ENCODE results near the gene BCL2L13. TPM values are rescaled to one million over a fixed set of nuclear protein-coding genes. Genes with fewer than 3 reads are reported as not detected.

BCL2L13 gene
- total RNA-seq, 1 donor from 2014 or later, result 60.1 TPM

GRCh38 chr22:17743661-17744411 is 105.3 kb downstream of the BCL2L13 start:
- no peak overlapping the region for H3K4me3 Mint-ChIP-seq (ENCODE audit: unreplicated experiment)

GRCh38 chr22:17744430-17744829 is 105.9 kb downstream of the BCL2L13 start:
- DNase-seq (ENCODE audit: extremely low spot score, unreplicated experiment), result no peak
- no peaks in the 10 kb centered on the region for H3K27me3 Mint-ChIP-seq (ENCODE audit: unreplicated experiment)
- TF ChIP-seq CTCF (IDR thresholded peaks at IDR 0.05), result no peak
- H3K9me3 Mint-ChIP-seq (ENCODE audit: unreplicated experiment), result no peaks in the 10 kb centered on the region
- H3K36me3 Mint-ChIP-seq (ENCODE audit: unreplicated experiment), result no peaks in the 10 kb centered on the region
- H3K4me3 Mint-ChIP-seq (ENCODE audit: unreplicated experiment), result no peak overlapping the region
- H3K27ac Mint-ChIP-seq (ENCODE audit: unreplicated experiment), result no peak overlapping the region
- H3K4me1 Mint-ChIP-seq (ENCODE audit: unreplicated experiment), result peaks cover 13% of the 10 kb centered on the region

More at GRCh38 chr22:17743661-17744411, 105.3 kb downstream of the BCL2L13 start:
- Mint-ChIP-seq H3K27me3 (ENCODE audit: unreplicated experiment) (no peaks in the 10 kb centered on the region), H3K36me3 (ENCODE audit: unreplicated experiment) (no peaks in the 10 kb centered on the region), H3K4me1 (ENCODE audit: unreplicated experiment) (peaks cover 13% of the 10 kb centered on the region), H3K9me3 (ENCODE audit: unreplicated experiment) (no peaks in the 10 kb centered on the region), H3K27ac (ENCODE audit: unreplicated experiment) (no peak overlapping the region)
- no peak for DNase-seq (ENCODE audit: extremely low spot score, unreplicated experiment)
- no peak for TF ChIP-seq CTCF (IDR thresholded peaks at IDR 0.05)

GRCh38 chr22:17746916-17747315 is 108.4 kb downstream of the BCL2L13 start:
- no peak overlapping the region for H3K27ac Mint-ChIP-seq (ENCODE audit: unreplicated experiment)
- TF ChIP-seq CTCF (IDR thresholded peaks at IDR 0.05), result no peak
- H3K36me3 Mint-ChIP-seq (ENCODE audit: unreplicated experiment), result no peaks in the 10 kb centered on the region
- H3K9me3 Mint-ChIP-seq (ENCODE audit: unreplicated experiment), result no peaks in the 10 kb centered on the region
- H3K4me3 Mint-ChIP-seq (ENCODE audit: unreplicated experiment), result no peak overlapping the region
- no peaks in the 10 kb centered on the region for H3K27me3 Mint-ChIP-seq (ENCODE audit: unreplicated experiment)
- no peak for DNase-seq (ENCODE audit: extremely low spot score, unreplicated experiment)
- H3K4me1 Mint-ChIP-seq (ENCODE audit: unreplicated experiment), result peaks cover 13% of the 10 kb centered on the region

- Mint-ChIP-seq H3K4me3 (ENCODE audit: unreplicated experiment) (no peak overlapping the region), H3K27ac (ENCODE audit: unreplicated experiment) (no peak overlapping the region), H3K36me3 (ENCODE audit: unreplicated experiment) (no peaks in the 10 kb centered on the region), H3K4me1 (ENCODE audit: unreplicated experiment) (peaks cover 8% of the 10 kb centered on the region), H3K27me3 (ENCODE audit: unreplicated experiment) (no peaks in the 10 kb centered on the region), H3K9me3 (ENCODE audit: unreplicated experiment) (no peaks in the 10 kb centered on the region)
- no peak for DNase-seq (ENCODE audit: extremely low spot score, unreplicated experiment)
- TF ChIP-seq CTCF (IDR thresholded peaks at IDR 0.05), result no peak
These were observed 110.2 kb downstream of the BCL2L13 start for GRCh38 chr22:17748555-17749353.

Measured in osteocyte (in vitro differentiated cells).